GM21367 (cell line): ENCODE results near the gene TAS2R1.

Experiments used
- ATAC-seq: cut with Tn5 transposase; IDR thresholded peaks from one replicate; pipeline ENCODE4 v1.9.1; 2021; ENCODE audit not compliant: unreplicated experiment

Gene TAS2R1

GRCh38 chr5:9589049-9589835, 40.9 kb downstream of the TAS2R1 start:
- ATAC-seq = no peak

- ATAC-seq = no peak
Measured at GRCh38 chr5:9588254-9588653, 41.9 kb downstream of the TAS2R1 start.

- ATAC-seq = no peak
Measured at GRCh38 chr5:9587135-9587534, 43.0 kb downstream of the TAS2R1 start.

GRCh38 chr5:9582406-9582805, 47.7 kb downstream of the TAS2R1 start:
- ATAC-seq = no peak
